GM12873 (cell line): ENCODE measurements around the gene PRKAR1B.

ENCODE experiments used
- CTCF ChIP-seq: IDR thresholded peaks from 2 replicates; pipeline ENCODE4 v1.5.1; 2012; ENCODE audit warnings: low read depth, mild to moderate bottlenecking, moderate library complexity, low read length, control low read depth; ENCODE audit not compliant: insufficient read depth; ENCODE audit errors: missing control alignments

Gene PRKAR1B

GRCh38 chr7:514242-514641 lies 212.8 kb downstream of the PRKAR1B start:
- TF ChIP-seq CTCF, result no peak

GRCh38 chr7:513521-514166 lies 213.4 kb downstream of the PRKAR1B start:
- TF ChIP-seq CTCF, result no peak

- TF ChIP-seq CTCF, result no peak
These were observed 214.4 kb downstream of the PRKAR1B start for GRCh38 chr7:512541-513311.

- TF ChIP-seq CTCF, result no peak
These were observed 215.0 kb downstream of the PRKAR1B start for GRCh38 chr7:512146-512510.

GRCh38 chr7:511476-512145 lies 215.5 kb downstream of the PRKAR1B start:
- no peak for TF ChIP-seq CTCF

- TF ChIP-seq CTCF, result no peak
These were observed 216.2 kb downstream of the PRKAR1B start for GRCh38 chr7:510782-511281.

- TF ChIP-seq CTCF, result no peak
These were observed 217.0 kb downstream of the PRKAR1B start for GRCh38 chr7:510131-510481.
